Forelimb muscle (tissue), 1 donor: Measurements from ENCODE around the gene ATP11B. TPM values are rescaled to one million over a fixed set of nuclear protein-coding genes. Genes with fewer than 3 reads are reported as not detected.
A peak's percentile ranks its signal among the peaks of the same experiment; 100 is the strongest.

Experiments
- DNase-seq: peaks from one replicate; pipeline ENCODE4 v3.0.0-alpha.2; 2013; ENCODE audit warnings: low read depth
- polyA plus RNA-seq: library from polyadenylated mRNA; unstranded; fragments of 120-200 nt; gene quantifications from one replicate; pipeline ENCODE4 v1.2.1, GENCODE V29; 2013; ENCODE audit not compliant: insufficient read length

The ATP11B gene
- 45.1 TPM for polyA plus RNA-seq

- peak; percentile 19 for DNase-seq
Measured at GRCh38 chr3:182792901-182793662, at the start of gene ATP11B. Gene ATP11B, plus strand, starts transcription at chr3:182793504. Its CDS starts 256 bp downstream, at chr3:182793760.

- no peak for DNase-seq
Measured at GRCh38 chr3:182746959-182747358, 46.3 kb upstream of the ATP11B start.

- DNase-seq, result no peak
Measured at GRCh38 chr3:182755308-182755707, 38.0 kb upstream of the ATP11B start.

- DNase-seq, result no peak
Measured at GRCh38 chr3:182755712-182756111, 37.6 kb upstream of the ATP11B start.

GRCh38 chr3:182760576-182761164 lies 32.6 kb upstream of the ATP11B start:
- DNase-seq, result no peak

- no peak for DNase-seq
Measured at GRCh38 chr3:182763896-182764295, 29.4 kb upstream of the ATP11B start.

GRCh38 chr3:182765287-182765686 lies 28.0 kb upstream of the ATP11B start:
- no peak for DNase-seq

GRCh38 chr3:182766099-182766498 lies 27.2 kb upstream of the ATP11B start:
- DNase-seq, result no peak

- no peak for DNase-seq
Measured at GRCh38 chr3:182768413-182768812, 24.9 kb upstream of the ATP11B start.

GRCh38 chr3:182769673-182770072 lies 23.6 kb upstream of the ATP11B start:
- DNase-seq, result no peak

- DNase-seq, result no peak
Measured at GRCh38 chr3:182782149-182782548, 11.2 kb upstream of the ATP11B start.

- no peak for DNase-seq
Measured at GRCh38 chr3:182783106-182783505, 10.2 kb upstream of the ATP11B start.

- DNase-seq, result no peak
Measured at GRCh38 chr3:182784542-182784941, 8.8 kb upstream of the ATP11B start.

GRCh38 chr3:182785142-182785541 lies 8.2 kb upstream of the ATP11B start:
- DNase-seq, result no peak

GRCh38 chr3:182785756-182786155 lies 7.5 kb upstream of the ATP11B start:
- DNase-seq, result no peak

GRCh38 chr3:182786564-182787196 lies 6.6 kb upstream of the ATP11B start:
- DNase-seq, result no peak

- DNase-seq, result no peak
Measured at GRCh38 chr3:182787302-182788036, 5.8 kb upstream of the ATP11B start.

GRCh38 chr3:182789371-182789770 lies 3.9 kb upstream of the ATP11B start:
- DNase-seq, result no peak

GRCh38 chr3:182790612-182791011 lies 2.7 kb upstream of the ATP11B start:
- DNase-seq, result no peak

- peak; percentile 22 for DNase-seq
Measured at GRCh38 chr3:182793663-182794454, 555 bp downstream of the ATP11B start.
